Endothelial cell of umbilical vein (primary cell): ENCODE results near the gene PTPN3. TPM values are rescaled to one million over a fixed set of nuclear protein-coding genes. Genes with fewer than 3 reads are reported as not detected.
A peak's percentile ranks its signal among the peaks of the same experiment; 100 is the strongest.

ENCODE experiments used
- BruUV-seq: library from RNA; stranded (reverse); fragments of 400-500 nt; replicated peaks from 2 replicates; lab custom pipeline; 2021; lab: Mats Ljungman, UMichigan
- CTCF ChIA-PET: fragments of 300-600, 350-600 bp; sonication (Branson Sonifier 250); formaldehyde crosslinking; loops from one replicate; lab custom pipeline; 2021; ENCODE audit warnings: antibody characterized with exemption, inconsistent platforms; lab: Charles Lee
- POLR2A ChIA-PET: fragments of 300-600, 350-600 bp; sonication (Branson Sonifier 250); formaldehyde crosslinking; loops from one replicate; lab custom pipeline; 2021; ENCODE audit warnings: antibody characterized with exemption, inconsistent platforms; lab: Charles Lee
- DNase-seq: peaks from one replicate; pipeline ENCODE4 v3.0.0-alpha.2; 2011; ENCODE audit warnings: low read depth, low spot score
- FAIRE-seq: peaks from 2 replicates; lab custom pipeline; 2011; peaks lifted over from hg19 to GRCh38; lab: Jason Lieb, UNC
- H2AFZ ChIP-seq: 2 replicates; pipeline ENCODE4 v1.6.0; 2012; ENCODE audit warnings: low read depth, low read length, control low read depth, inconsistent platforms
- H3K27ac ChIP-seq: 2 replicates; pipeline ENCODE4 v1.5.1; 2011; ENCODE audit warnings: low read depth, mild to moderate bottlenecking, control low read depth, low read length, moderate library complexity; ENCODE audit not compliant: insufficient read depth
- H3K27me3 ChIP-seq, 2 experiments: 2 replicates each; pipeline versions ENCODE4 v1.6.0 to v1.6.1; 2011; ENCODE audit warnings: low read length in 2 of 2, mixed read lengths in 1 of 2; ENCODE audit not compliant: control insufficient read depth in 2 of 2, insufficient read depth in 2 of 2
- H3K36me3 ChIP-seq, 2 experiments: 2 replicates in 1 of 2; 3 replicates in 1 of 2; pipeline ENCODE4 v1.5.1; 2011; ENCODE audit warnings: low read length in 2 of 2, mild to moderate bottlenecking in 1 of 2, moderate library complexity in 1 of 2; ENCODE audit not compliant: control insufficient read depth in 2 of 2, insufficient read depth in 2 of 2; ENCODE audit errors: extremely low read depth in 1 of 2
- H3K4me1 ChIP-seq: 3 replicates; pipeline ENCODE4 v1.5.1; 2011; ENCODE audit warnings: mild to moderate bottlenecking, low read length; ENCODE audit not compliant: control insufficient read depth, insufficient read depth; ENCODE audit errors: extremely low read depth
- H3K4me2 ChIP-seq: 2 replicates; pipeline ENCODE4 v1.6.1; 2011; ENCODE audit warnings: low read length, control low read depth, mixed read lengths; ENCODE audit not compliant: insufficient read depth
- H3K4me3 ChIP-seq, 3 experiments: fragments of 200-600 bp in 1 of 3; sonication (generic), shearing (Covaris generic) in 1 of 3; replicated peaks in 1 of 3; 2 replicates each; pipeline ENCODE4 v1.5.1; 2011 to 2016; ENCODE audit warnings: control low read depth in 3 of 3, low read length in 3 of 3, mild to moderate bottlenecking in 2 of 3, inconsistent platforms in 1 of 3, low read depth in 1 of 3, moderate library complexity in 1 of 3; ENCODE audit not compliant: insufficient read depth in 1 of 3
- H3K79me2 ChIP-seq: 2 replicates; pipeline ENCODE4 v1.6.0; 2012; ENCODE audit warnings: low read length, inconsistent platforms; ENCODE audit not compliant: control insufficient read depth, insufficient read depth
- H3K9ac ChIP-seq: replicated peaks from 2 replicates; pipeline ENCODE3; 2011; ENCODE audit warnings: low read length, control low read depth; ENCODE audit not compliant: insufficient read depth; ENCODE audit errors: extremely low read depth
- H3K9me1 ChIP-seq: replicated peaks from 3 replicates; pipeline ENCODE4 v1.6.0; 2011; ENCODE audit warnings: mild to moderate bottlenecking, low read length; ENCODE audit not compliant: control insufficient read depth, insufficient read depth; ENCODE audit errors: extremely low read depth
- H3K9me3 ChIP-seq: replicated peaks from 2 replicates; pipeline ENCODE4 v1.5.1; 2012; ENCODE audit warnings: low read length, inconsistent platforms; ENCODE audit not compliant: control insufficient read depth, insufficient read depth
- H4K20me1 ChIP-seq: replicated peaks from 2 replicates; pipeline ENCODE3; 2011; ENCODE audit warnings: mild to moderate bottlenecking, low read length; ENCODE audit not compliant: control insufficient read depth, insufficient read depth; ENCODE audit errors: extremely low read depth
- CTCF ChIP-seq, 2 donors: IDR thresholded peaks; 1 replicate in 1 of 2; 2 replicates in 1 of 2; pipeline ENCODE4 v1.5.1; 2011; ENCODE audit warnings: low read length in 2 of 2, mild to moderate bottlenecking in 2 of 2, moderate library complexity in 2 of 2, control low read depth in 1 of 2, inconsistent platforms in 1 of 2, low read depth in 1 of 2; ENCODE audit not compliant: insufficient read depth in 1 of 2; ENCODE audit errors: extremely low read depth in 1 of 2
- EZH2 ChIP-seq: IDR thresholded peaks from 2 replicates; pipeline ENCODE4 v1.6.1; 2012; ENCODE audit warnings: borderline replicate concordance, low read depth, mild to moderate bottlenecking, moderate library complexity, low read length, inconsistent platforms; ENCODE audit not compliant: severe bottlenecking
- FOS ChIP-seq: IDR thresholded peaks from 2 replicates; pipeline ENCODE4 v1.6.1; 2011; ENCODE audit warnings: mild to moderate bottlenecking, low read length, moderate library complexity, borderline replicate concordance; ENCODE audit not compliant: insufficient read depth
- GATA2 ChIP-seq: IDR thresholded peaks from 2 replicates; pipeline ENCODE4 v1.7.0; 2011; ENCODE audit warnings: low read depth, mild to moderate bottlenecking, moderate library complexity, mixed read lengths, low read length; ENCODE audit not compliant: insufficient read length, insufficient read depth
- JUN ChIP-seq: IDR thresholded peaks from 2 replicates; pipeline ENCODE4 v1.6.1; 2011; ENCODE audit warnings: borderline replicate concordance, low read depth; ENCODE audit not compliant: insufficient read length, insufficient read depth
- MAX ChIP-seq: IDR thresholded peaks from 2 replicates; pipeline ENCODE4 v1.6.1; 2011; ENCODE audit not compliant: insufficient read depth, insufficient read length
- MYC ChIP-seq: IDR thresholded peaks from one replicate; pipeline ENCODE4 v1.6.1; 2011; ENCODE audit warnings: mild to moderate bottlenecking, low read depth, low read length
- POLR2A ChIP-seq: IDR thresholded peaks from 2 replicates; pipeline ENCODE4 v1.6.1; 2012; ENCODE audit warnings: low read depth, mild to moderate bottlenecking, control low read depth, low read length
- POLR2AphosphoS5 ChIP-seq: IDR thresholded peaks from 2 replicates; pipeline ENCODE4 v1.6.1; 2012; ENCODE audit warnings: low read depth, mild to moderate bottlenecking, control low read depth, low read length, moderate library complexity; ENCODE audit not compliant: insufficient read depth
- dilution Hi-C: fragments of 300-500 bp; cut with MboI; formaldehyde crosslinking; loops from one replicate; pipeline ENCODE4 v1.15.0; 2019; ENCODE audit warnings: low sequenced_read_pairs; ENCODE audit not compliant: extremely low pct_ligation_motif_present
- intact Hi-C: fragments of 100-400 bp; cut with micrococcal nuclease; formaldehyde crosslinking; loops from one replicate; pipeline ENCODE4 v1.10.0; 2022
- polyA plus RNA-seq, 4 experiments: library from polyadenylated mRNA; depleted of rRNA in 3 of 4; stranded (reverse) in 3 of 4; unstranded in 1 of 4; fragments of >200 nt; gene quantifications; 2 replicates each; pipeline versions ENCODE4 v1.2.1 to v1.2.3, GENCODE V29; 2011 to 2012; ENCODE audit warnings: missing spikeins in 1 of 4
- total RNA-seq: library from RNA; stranded (reverse); gene quantifications from 2 replicates; pipeline ENCODE4 v1.2.3, GENCODE V29; 2021

The PTPN3 gene
- total and polyA plus RNA-seq, 2 donors (not counting 3 experiments of a cell fraction or from before 2014, with no cell fraction given), result 0.01 TPM; not detected in 1

GRCh38 chr9:109471475-109472393 lies 26.4 kb downstream of the PTPN3 start:
- Histone ChIP-seq H3K9ac (no peak overlapping the region), H3K4me3 (no peak overlapping the region), H4K20me1 (no peaks in the 10 kb centered on the region), H3K4me1 (no peaks in the 10 kb centered on the region), H3K36me3 (no peaks in the 10 kb centered on the region), H3K27ac (no peak overlapping the region), H3K79me2 (no peaks in the 10 kb centered on the region), H2AFZ (no peak overlapping the region), H3K4me2 (no peak overlapping the region), H3K9me3 (no peaks in the 10 kb centered on the region), H3K9me1 (no peaks in the 10 kb centered on the region), H3K27me3 (peaks cover 29% of the 10 kb centered on the region in 2 experiments)
- ChIA-PET POLR2A (no interaction called here), CTCF (interaction anchor here (3.5 kb wide), 1 partner anchor 31 kb away, joined by 81 read pairs; no protein-coding TSS in a partner anchor)
- dilution Hi-C loops, result no loop called here
- FAIRE-seq (peak; percentile 49), DNase-seq (no peak)
- intact Hi-C loops, result no loop called here
- TF ChIP-seq JUN (no peak), CTCF (IDR thresholded peaks at IDR 0.05; ENCODE audit: extremely low read depth in 1 of 2, insufficient read depth in 1 of 2, low read depth in 1 of 2, low read length in 2 of 2) (no peak), FOS (no peak), POLR2AphosphoS5 (no peak), GATA2 (no peak), EZH2 (no peak), POLR2A (no peak), MYC (no peak), MAX (no peak)
- no TSS peak for BruUV-seq
